ENCODE data around the gene TRPV4.
A peak's percentile ranks its signal among the peaks of the same experiment; 100 is the strongest.

TRPV4 gene

DNA sequence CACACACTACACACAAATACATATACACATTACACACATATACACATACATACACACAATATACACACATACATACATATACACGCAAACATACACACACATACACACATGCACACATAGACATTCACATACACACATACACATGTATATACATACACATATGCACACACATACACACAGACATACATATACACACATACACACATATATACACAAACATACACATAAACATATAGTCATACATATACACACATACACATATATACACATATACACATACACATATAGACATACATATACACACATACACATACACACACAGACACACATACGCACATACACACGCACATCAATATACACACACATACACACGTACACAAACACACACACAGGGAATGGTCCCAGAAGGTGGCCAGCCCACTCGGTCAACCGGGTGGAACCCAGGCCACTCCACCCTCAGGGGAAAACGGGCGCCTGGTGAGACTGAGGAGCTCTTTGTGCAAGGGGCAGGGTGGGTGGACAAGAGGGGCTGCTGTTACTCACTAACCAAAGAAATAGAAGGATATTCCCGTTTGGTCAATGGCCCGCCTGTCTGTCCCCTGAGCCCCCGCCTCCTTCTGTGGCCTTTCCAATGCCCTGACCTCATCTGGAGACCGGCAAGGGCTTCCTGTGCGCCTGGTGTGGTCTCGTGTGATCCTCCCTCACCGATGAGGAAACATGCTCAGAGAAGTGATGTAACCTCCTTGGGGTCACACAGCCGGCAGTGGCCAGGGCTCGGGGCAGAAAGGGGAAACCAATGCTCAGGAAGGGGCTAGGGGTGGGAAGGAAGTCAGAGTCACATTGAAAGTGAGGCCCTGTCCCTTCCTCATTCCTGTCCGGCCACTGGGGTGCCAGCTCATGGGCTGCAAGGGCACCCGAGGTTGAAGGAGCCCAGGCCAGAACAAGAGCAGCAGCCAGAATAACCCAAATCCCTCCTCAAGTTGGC lies 5.3 kb downstream of the TRPV4 start:
- DNase-seq, result no peak

DNA sequence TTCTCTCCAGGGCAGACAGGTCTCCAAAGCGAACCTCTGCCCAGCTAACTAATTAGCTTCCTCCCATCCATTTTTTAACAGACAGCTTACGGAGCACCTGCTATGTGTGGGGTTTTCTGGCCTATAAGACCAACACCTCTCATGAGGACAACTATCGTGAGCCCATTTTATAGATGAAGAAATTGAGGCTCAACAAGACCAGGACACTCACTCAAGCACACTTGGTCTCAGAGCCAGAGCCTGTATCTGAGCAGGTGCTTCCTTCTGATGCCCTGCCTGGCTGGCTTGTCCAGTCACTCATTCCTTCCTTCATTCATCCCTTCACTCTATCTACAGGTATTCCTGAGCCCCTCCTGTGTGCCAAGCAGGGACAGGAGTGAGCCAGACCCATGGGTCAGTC lies 6.1 kb downstream of the TRPV4 start:
- no peak for DNase-seq

DNA sequence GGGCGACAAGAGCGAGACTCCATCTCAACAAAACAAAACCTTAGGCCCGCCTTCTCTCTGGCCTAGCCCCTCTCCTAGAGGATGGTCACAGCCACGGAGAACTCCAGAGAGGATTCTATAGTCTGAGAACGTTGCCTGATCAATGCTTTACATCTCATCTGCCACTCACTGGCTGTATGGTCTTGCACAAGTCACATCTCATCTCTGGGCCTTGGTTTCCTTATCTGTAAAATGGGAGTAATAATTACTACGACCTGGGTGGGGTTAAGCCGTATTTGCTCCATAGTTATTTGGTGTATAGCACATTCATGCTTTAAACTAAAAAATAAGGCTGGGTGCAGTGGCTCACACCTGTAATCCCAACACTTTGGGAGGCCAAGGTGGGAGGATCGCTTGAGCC lies 8.5 kb downstream of the TRPV4 start:
- no peak for DNase-seq

DNA sequence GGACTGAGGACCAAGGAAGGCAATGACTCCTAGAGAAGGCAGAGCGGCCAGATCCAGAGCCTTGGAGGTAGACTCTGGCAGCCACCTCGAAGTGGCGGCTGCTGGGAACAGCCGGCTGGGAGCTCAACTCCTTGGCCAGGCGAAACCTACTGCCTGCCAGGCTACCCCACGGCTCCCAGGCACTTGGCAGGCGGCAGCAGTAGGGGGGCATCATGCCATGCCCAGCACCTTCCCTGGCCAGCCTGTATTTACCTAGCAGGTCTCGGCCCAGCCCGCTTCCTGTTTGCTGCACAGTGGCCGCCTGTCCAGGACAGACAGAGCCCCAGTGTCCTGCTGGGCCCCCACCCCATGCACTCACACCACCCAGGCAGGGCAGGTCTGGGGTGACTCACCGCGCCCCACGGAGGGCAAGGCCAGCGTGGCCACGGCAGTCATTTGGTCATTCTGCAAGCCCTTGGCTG lies 10.2 kb downstream of the TRPV4 start:
- no peak for DNase-seq

DNA sequence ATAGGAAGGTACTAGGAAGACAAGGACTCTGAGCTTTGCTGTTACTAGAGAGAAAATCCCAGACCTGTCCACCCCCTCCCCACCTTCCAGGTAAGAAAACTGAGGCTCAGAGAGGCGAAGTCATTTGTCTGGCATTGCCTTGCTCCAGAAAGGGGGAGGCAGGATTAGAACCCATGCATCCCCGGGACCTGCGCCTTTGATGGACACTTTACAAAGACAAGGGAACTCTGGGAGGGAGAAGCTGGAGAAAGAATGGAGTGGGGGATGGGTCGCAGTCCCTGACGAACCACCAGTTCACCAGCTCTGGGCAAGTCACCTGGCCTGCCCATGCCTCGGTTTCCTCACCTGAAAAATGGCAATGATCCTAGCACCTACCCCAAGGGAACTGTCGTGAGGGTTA lies 10.8 kb downstream of the TRPV4 start:
- no peak for DNase-seq

DNA sequence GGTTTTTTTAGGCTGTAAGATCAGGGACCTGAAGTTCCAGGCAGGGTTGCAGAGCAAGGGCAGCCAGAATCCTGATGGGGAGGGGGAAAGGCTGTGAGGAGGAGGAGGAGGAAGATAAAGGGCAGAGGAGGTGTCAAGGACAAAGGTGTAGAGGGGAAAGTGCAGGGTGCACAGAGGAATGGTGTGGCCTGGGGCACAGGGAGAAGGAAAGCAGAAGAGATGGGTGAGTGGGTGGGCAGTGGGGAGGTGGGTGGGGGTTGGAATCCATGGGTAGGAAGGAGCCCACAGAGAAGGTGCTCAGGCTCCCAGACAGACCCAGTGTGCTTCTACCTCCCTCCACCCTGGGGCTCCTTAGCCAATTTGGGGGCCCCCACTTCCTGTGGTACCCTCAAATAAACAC lies 11.2 kb downstream of the TRPV4 start:
- no peak for DNase-seq

DNA sequence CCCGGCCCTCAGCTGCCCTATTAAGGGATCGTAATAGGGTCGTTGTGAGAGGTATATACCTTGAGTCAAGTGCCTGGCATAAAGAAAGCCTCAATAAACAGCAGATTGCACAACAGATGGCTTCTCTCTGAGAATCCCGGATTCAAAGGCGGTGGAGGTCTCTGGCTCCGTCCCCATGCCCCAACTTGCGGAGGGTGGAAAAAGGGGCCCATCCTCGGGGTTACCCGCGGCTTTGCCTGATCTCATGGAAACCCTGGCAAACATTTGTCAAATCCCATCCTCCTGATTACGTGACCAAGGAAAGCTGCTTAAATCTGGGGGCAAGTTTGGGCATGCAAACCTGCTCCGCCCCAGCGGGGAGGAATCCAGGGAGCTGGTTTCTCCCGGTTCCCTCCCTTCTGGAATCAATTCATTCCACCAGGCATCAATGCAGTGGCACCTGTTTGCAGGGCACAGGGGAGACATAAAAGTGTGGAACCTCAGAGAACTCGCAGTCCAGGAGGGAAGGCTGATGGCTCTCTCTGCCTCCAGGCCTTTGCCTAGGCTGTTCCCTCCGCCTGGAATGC lies 12.3 kb downstream of the TRPV4 start:
- DNase-seq, result peak; percentile 91

DNA sequence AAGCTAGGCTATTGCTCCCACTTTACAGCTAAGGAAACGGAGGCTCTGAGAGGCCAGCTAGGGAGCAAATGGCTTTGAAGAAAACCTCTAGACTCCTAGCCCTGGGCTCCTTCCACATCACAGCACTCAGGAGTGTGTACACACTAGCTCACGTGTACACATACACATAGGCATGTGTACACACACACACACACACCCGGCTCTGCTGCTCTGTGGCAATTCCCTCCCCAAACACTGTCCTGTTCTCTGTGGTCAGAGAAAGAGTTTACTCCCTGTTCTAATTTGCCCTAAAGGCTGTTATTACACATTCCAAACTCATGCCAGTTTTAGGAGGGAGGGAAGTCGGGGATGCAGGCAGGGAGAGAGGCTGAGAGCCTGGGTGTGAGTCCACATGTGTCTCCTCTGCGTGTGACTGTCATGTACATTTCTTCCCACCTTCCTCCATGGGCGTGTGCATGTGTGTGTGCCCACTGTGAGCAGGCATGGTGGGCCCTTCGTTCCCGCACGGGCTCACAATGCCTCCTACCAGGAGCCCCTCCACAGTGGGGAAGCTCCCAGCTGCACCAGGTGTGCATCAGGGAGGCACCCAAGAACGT lies 14.2 kb downstream of the TRPV4 start:
- DNase-seq, result no peak

DNA sequence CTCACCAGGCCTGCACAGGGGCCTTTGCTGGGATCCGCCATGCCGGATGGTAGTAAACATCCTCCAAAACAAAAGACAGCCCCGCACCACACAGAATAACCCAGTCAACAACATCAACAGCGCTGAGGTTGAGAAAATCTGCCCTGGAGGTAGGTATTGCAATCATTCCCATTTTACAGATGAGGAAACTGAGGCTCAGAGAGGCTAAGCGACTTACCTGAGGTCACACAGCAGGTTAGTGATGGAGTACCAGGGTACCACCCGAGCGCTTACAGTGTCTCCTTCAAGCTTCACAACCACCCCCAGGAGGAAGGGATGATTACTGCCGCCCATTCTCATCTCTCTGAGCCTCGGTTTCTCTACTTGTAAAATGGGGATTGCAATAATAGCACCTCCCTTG lies 14.9 kb downstream of the TRPV4 start:
- no peak for DNase-seq

DNA sequence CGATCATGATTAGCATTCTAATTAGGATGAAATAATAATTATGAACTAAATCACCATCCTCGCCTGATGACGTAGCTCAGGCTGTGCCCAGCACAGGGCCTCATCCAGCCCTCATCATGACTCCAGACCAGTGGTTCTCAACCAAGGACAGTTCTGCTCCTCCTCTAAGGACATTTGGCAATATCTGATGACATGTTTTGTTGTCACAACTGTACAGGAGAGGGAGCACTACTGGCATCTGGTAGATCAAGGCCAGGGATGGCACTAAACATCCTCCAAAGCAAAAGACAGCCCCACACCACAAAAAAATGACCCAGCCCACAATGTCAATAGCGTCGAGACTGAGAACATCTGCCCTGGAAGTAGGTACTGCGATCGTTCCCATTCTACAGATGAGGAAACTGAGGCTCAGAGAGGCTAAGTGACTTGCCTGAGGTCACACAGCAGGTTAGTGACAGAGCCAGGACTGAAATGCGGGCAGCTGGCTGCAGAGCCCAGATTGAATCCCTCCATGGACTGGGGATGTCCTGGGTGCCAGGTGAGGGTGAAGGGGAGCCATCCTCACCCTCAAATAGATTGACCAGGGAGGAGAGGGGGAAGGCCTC lies 15.5 kb downstream of the TRPV4 start:
- DNase-seq, result no peak

DNA sequence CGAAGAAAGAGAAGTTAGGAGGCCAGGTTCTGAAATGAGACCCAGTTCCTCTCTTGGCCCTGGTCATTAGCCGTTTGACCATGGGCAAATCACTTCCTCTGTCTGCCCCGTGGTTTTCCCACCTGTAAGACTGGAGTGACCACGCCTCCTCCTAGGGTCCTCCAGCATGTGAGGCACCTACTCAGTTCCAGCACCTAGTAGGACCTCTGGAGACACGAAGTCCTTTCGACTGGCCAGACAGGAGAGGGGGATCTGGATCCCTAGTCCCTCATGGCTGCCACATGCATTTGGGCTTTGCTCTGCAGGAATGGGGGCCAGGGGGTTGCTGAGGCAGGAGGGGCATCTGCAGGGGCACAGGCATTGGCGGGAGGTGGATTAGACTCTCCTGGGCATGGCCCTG lies 16.3 kb downstream of the TRPV4 start:
- DNase-seq, result no peak

DNA sequence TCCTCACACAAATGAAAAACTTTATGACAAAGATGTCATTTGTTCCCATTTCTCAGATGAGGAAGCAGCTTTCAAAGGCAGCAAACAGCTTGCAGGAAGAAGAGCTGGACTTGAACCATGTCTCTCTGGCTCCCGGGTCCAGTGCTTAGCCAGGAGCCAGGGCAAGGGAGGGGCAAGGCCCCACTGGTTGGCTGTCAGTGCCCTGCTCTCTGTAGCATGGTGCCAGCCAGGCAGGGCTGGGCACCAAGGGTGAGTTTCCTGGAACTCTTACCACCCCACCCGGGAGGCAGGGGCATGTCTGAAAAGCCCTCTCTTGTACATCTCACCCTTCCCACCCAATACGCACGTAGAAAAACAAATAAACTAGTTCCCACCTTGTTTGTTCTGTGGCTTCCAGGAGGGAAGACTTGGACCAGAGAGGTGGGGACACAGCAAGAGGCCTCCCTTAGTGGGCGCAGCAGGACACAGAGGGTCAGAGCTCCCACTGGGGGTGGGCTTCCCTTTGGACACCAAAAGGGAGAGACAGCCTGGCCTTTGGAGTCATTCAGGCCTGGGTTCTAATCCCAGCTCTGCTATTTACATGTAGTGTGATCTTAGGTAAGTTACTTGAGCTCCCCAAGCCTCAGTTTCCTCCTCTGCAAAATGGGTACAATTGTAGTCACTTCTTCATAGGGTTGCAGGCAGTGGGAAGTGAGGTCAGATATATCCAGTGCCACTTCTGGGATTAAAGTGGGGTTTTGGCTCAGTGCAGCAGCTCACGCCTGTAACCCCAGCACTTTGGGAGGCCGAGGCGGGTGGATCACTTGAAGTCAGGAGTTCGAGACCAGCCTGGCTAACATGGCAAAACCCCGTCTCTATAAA lies 17.2 kb downstream of the TRPV4 start:
- no peak for DNase-seq

DNA sequence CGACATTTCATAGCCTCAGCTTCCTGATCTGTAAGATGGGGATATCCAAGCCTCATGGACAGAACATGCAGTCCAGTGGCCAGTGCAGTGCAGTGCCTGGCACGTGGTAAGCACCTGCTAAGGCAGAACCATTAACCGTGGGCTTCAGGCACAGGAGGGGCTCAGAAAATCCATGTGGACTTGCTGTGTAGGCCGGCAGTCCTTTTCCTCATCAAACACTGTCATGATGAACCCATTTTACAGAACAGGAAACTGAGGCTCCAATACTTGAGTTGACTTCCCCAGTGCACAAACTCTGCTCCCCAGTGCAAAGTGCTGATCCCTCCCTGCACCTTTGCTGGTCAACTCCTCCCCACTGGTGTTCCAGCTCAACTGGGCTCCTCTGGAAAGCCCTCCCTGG lies 18.0 kb downstream of the TRPV4 start:
- DNase-seq, result no peak

DNA sequence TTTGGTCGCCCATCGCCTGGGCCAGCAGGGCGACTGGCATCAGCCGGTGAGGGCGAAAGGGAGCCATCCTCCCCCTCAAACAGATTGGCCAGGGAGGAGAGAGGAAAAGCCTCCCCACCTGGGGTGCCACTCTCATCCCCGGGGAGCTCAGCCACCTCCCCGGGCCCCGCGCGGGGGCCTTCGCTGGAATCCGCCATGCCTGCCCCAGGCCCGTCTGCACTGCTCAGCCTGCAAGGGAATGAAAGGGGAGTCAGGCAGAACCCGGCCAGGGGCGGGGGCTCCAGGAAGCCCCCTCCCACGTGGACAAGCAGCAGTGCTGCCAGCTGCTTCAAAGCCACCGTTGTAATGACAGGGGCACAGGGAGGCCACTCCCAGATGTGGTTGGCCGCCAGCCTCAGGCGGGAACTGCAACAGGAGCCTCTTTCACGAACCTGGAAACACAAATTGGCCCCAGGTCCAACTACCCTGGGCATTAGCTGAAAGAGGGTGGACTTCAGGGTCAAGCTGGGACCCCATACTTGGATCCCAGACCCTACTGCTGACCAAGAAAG lies 18.5 kb downstream of the TRPV4 start:
- DNase-seq, result no peak

DNA sequence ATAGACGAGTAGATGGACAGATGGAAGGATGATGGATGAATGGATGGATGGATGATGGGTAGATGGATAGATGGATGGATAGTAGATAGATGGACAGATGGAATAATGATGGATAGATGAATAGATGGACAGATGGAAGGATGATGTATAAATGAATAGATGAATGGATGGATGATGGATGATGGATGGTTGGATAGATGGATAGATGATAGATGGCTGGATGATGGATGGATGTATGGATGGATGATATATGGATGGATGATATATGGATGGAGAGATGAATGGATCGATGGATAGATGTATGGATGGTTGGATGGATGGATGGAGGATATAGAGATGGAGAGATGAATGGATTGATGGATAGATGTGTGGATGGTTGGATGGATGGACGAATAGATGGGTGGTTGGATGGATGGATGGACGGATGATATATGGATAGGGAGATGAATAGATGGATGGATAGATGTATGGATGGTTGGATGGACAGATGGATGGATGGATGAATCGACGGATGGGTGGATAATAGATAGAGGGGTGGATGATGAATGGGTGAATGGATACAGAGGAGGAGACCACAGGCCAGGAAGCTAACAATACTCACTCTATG lies 19.3 kb downstream of the TRPV4 start:
- no peak for DNase-seq

DNA sequence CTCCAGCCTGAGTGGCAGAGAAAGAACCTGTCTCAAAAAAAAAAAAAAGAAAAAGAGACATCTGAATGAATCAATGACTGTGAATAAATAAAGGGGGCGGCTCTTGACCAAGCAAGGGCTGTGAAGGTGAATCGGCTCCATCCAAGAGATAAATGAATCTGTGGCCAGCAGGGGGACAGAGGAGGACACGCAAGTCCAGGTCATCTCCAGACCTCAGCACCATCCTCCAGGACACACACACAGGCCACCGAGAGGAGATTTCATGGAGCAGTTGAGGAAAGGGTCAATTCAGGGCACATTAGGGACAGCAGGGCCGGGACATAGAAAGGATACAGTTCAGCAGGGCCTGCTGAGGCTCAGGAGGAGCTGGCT lies 21.6 kb downstream of the TRPV4 start:
- DNase-seq, result no peak

DNA sequence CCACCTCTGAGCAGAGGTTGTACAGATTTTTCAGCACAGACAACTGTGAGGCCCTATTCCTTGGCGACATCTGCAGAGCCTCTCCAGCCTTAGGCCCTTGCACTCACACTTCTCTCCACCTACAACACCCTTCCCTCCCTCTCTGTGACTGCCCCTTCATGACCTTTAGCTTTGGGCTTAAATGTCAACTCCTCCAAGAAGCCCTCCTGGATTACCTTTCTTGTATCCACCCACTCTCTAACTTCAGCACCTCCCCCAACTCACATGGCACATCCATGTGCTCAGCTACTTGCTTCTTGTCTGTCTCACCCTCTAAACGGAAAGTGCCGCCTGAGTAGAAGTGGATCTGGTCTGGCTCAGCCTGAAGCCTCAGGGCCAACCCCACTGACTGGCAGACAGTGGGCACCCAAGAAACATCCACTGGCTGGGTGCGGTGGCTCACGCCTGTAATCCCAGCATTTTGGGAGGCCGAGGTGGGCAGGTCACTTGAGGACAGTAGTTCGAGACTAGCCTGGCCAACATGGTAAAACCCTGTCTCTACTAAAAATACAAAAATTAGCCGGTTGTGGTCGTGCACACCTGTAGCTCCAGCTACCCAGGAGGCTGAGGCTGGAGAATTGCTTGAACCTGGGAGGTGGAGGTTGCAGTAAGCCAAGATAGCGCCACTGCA lies 22.1 kb downstream of the TRPV4 start:
- no peak for DNase-seq

DNA sequence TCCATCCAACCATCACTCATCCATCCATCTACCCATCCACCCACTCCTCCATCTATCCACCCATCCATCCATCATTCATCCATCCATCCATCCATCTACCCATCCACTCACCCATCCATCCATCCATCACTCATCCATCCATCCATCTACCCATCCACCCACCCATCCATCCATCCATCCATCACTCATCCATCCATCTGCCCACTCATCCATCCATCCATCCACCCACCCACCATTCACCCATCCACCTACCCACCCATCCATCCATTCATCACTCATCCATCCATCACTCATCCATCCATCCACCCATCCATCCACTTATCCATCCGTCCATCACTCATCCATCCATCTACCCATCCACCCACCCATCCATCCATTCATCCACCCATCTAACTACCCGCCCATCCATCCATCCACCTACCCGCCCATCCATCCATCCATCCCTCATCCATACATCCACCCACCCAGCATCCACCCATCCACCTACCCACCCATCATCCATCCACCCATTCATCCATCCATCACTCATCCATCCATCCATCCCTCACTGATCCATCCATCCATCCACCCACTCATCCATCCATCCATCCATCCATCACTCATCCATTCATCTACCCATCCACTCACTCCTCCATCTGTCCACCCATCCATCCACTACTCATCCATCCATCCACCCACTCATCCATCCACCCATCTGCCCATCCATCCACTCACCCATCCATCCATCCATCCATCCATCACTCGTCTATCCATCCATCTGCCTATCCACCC lies 24.1 kb downstream of the TRPV4 start:
- no peak for DNase-seq

DNA sequence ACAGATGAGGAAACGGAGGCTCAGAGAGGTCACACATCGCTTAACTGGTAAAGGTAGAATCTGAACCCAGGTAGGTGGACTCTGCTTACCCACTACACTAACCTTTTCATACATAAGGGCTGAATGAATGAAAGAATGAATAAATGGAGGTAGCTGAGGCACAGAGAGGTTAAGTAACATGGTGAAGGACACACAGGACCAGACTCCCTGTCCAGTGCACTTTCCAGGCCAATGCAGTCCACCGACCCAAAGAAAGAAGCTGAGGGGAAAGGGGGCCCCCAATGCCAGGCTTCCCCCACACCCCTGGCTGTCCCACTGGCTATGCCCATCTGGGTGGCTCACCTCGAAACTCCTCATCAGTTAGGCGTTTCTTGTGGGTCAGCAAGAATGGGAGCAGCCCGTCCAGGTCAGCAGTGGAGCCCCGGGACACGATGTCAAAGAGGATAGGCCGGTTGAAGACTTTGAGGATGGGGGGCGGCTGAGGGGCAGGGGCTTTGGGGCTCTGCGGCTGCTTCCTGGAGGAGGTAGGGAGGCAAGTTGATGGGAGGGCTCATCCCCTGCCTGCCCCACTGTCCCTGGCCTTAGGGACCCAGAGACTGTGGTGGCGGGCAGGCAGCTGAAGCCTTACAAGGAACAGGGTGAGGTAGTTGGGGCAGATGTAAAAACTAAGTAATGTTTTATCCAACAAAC lies 25.1 kb downstream of the TRPV4 start:
- DNase-seq, result no peak
